ENCODE results near the gene ATP2B3. TPM values are rescaled to one million over a fixed set of nuclear protein-coding genes. Genes with fewer than 3 reads are reported as not detected.

Gene ATP2B3
- total RNA-seq, 4 donors from 2014 or later = not detected

GRCh38 chrX:153475751-153476281 lies 41.6 kb upstream of the ATP2B3 start:
- Histone ChIP-seq H3K27me3 (no peaks in the 10 kb centered on the region), H3K4me1 (peaks cover 47% of the 10 kb centered on the region), H3K9me3 (no peaks in the 10 kb centered on the region), H3K36me3 (no peaks in the 10 kb centered on the region), H3K4me3 (no peak overlapping the region), H3K27ac (no peak overlapping the region)
- TF ChIP-seq POLR2AphosphoS5 (IDR thresholded peaks at IDR 0.05) (no peak), EP300 (IDR thresholded peaks at IDR 0.05) (no peak), CTCF (IDR thresholded peaks at IDR 0.05) (no peak), POLR2A (IDR thresholded peaks at IDR 0.05) (no peak)
- 79% methylated on average over 9 of the region's 11 CpGs for WGBS
- no peak for DNase-seq (ENCODE audit: low spot score in 2 of 2)

- 50% methylated on average over 7 of the region's 16 CpGs for WGBS
These were observed 40.6 kb upstream of the ATP2B3 start for GRCh38 chrX:153476666-153477363.

GRCh38 chrX:153477364-153477857 lies 40.0 kb upstream of the ATP2B3 start:
- no peak for DNase-seq (ENCODE audit: low spot score in 2 of 2)
- Histone ChIP-seq H3K27me3 (no peaks in the 10 kb centered on the region), H3K4me1 (peaks cover 50% of the 10 kb centered on the region), H3K36me3 (no peaks in the 10 kb centered on the region), H3K9me3 (no peaks in the 10 kb centered on the region), H3K27ac (no peak overlapping the region), H3K4me3 (no peak overlapping the region)
- WGBS = 33% methylated on average over 5 of the region's 11 CpGs
- TF ChIP-seq CTCF (IDR thresholded peaks at IDR 0.05) (no peak), EP300 (IDR thresholded peaks at IDR 0.05) (no peak), POLR2A (IDR thresholded peaks at IDR 0.05) (no peak), POLR2AphosphoS5 (IDR thresholded peaks at IDR 0.05) (no peak)

More at GRCh38 chrX:153476666-153477363, 40.6 kb upstream of the ATP2B3 start:
- no peak for TF ChIP-seq POLR2A (IDR thresholded peaks at IDR 0.05)
- TF ChIP-seq CTCF (IDR thresholded peaks at IDR 0.05) = no peak
- TF ChIP-seq POLR2AphosphoS5 (IDR thresholded peaks at IDR 0.05) = no peak
- no peak for TF ChIP-seq EP300 (IDR thresholded peaks at IDR 0.05)
- H3K27me3 ChIP-seq = no peaks in the 10 kb centered on the region
- no peak for DNase-seq (ENCODE audit: low spot score in 2 of 2)
- no peaks in the 10 kb centered on the region for H3K36me3 ChIP-seq
- H3K9me3 ChIP-seq = no peaks in the 10 kb centered on the region
- no peak overlapping the region for H3K4me3 ChIP-seq
- H3K27ac ChIP-seq = no peak overlapping the region
- peaks cover 50% of the 10 kb centered on the region for H3K4me1 ChIP-seq

GRCh38 chrX:153477901-153478300 lies 39.5 kb upstream of the ATP2B3 start:
- H3K9me3 ChIP-seq = no peaks in the 10 kb centered on the region
- H3K27ac ChIP-seq = no peak overlapping the region
- TF ChIP-seq POLR2A (IDR thresholded peaks at IDR 0.05) = no peak
- no peak for TF ChIP-seq CTCF (IDR thresholded peaks at IDR 0.05)
- DNase-seq (ENCODE audit: low spot score in 2 of 2) = no peak
- no peak overlapping the region for H3K4me3 ChIP-seq
- H3K27me3 ChIP-seq = no peaks in the 10 kb centered on the region
- 60% methylated on average over 8 of the region's 9 CpGs for WGBS
- H3K4me1 ChIP-seq = peaks cover 50% of the 10 kb centered on the region
- no peaks in the 10 kb centered on the region for H3K36me3 ChIP-seq

DNA sequence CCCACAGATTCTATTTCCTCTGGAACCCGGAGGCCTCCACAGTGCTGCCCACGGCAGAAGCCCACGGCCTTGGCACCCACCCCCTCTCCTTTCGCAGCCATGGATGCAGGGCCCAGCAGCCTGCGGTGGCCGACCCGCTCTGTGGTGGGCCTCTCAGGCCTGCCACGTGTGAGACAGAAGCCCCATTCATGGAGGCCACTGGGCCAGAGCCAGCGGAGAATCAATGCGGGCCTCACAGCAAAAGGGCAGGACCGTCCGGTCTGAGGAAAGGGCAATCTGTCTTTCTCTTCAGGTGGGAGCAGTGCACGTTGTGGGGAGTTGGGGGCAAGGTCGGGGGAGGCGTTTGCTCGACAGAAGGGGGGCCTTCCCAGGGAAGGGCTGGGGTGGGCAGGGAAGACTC lies 38.7 kb upstream of the ATP2B3 start:
- no peaks in the 10 kb centered on the region for H3K27me3 ChIP-seq
- H3K4me1 ChIP-seq = peaks cover 50% of the 10 kb centered on the region
- no peaks in the 10 kb centered on the region for H3K9me3 ChIP-seq
- no peaks in the 10 kb centered on the region for H3K36me3 ChIP-seq
- DNase-seq (ENCODE audit: low spot score in 2 of 2) = no peak
- no peak overlapping the region for H3K4me3 ChIP-seq
- TF ChIP-seq POLR2A (IDR thresholded peaks at IDR 0.05) (no peak), EP300 (IDR thresholded peaks at IDR 0.05) (no peak), POLR2AphosphoS5 (IDR thresholded peaks at IDR 0.05) (no peak), CTCF (IDR thresholded peaks at IDR 0.05) (no peak)
- H3K27ac ChIP-seq = no peak overlapping the region
- 83% methylated on average over 10 of the region's 16 CpGs for WGBS

All from suprapubic skin (tissue), 4 donors.